NCI-H524 treated with DMSO at 0.1 percent for 48 hours (cell line): ENCODE measurements around the gene COA8.

Experiments
- DNase-seq: peaks from one replicate; lab custom pipeline; 2025; lab: John Stamatoyannopoulos, UW

The COA8 gene

GRCh38 chr14:103536693-103537092, 26.1 kb upstream of the COA8 start:
- DNase-seq = no peak

- no peak for DNase-seq
Observed at GRCh38 chr14:103537175-103537990, 25.4 kb upstream of the COA8 start.

- DNase-seq = no peak
Observed at GRCh38 chr14:103538291-103539055, 24.3 kb upstream of the COA8 start.

- no peak for DNase-seq
Observed at GRCh38 chr14:103539056-103539825, 23.5 kb upstream of the COA8 start.

- DNase-seq = no peak
Observed at GRCh38 chr14:103540821-103541708, 21.7 kb upstream of the COA8 start.

- DNase-seq = no peak
Observed at GRCh38 chr14:103541709-103542604, 20.8 kb upstream of the COA8 start.

GRCh38 chr14:103542605-103543088, 20.1 kb upstream of the COA8 start:
- peak; percentile 64 for DNase-seq

- DNase-seq = no peak
Observed at GRCh38 chr14:103543140-103543539, 19.6 kb upstream of the COA8 start.

GRCh38 chr14:103543721-103544387, 18.9 kb upstream of the COA8 start:
- DNase-seq = no peak

- no peak for DNase-seq
Observed at GRCh38 chr14:103544388-103545218, 18.2 kb upstream of the COA8 start.

GRCh38 chr14:103545219-103545914, 17.4 kb upstream of the COA8 start:
- DNase-seq = no peak

GRCh38 chr14:103545915-103546651, 16.7 kb upstream of the COA8 start:
- no peak for DNase-seq

GRCh38 chr14:103546652-103547454, 15.9 kb upstream of the COA8 start:
- no peak for DNase-seq

GRCh38 chr14:103547455-103547940, 15.3 kb upstream of the COA8 start:
- no peak for DNase-seq

- no peak for DNase-seq
Observed at GRCh38 chr14:103547941-103548462, 14.8 kb upstream of the COA8 start.
